GM23338 (cell line): ENCODE data around the gene PTS. TPM values are rescaled to one million over a fixed set of nuclear protein-coding genes. Genes with fewer than 3 reads are reported as not detected.

Source experiments
- ATAC-seq: fragments of 200-7000 bp; cut with Tn5 transposase; 3 replicates; pipeline ENCODE4 v1.9.1; 2020
- DNase-seq: peaks from one replicate; pipeline ENCODE4 v3.0.0-alpha.2; 2015; ENCODE audit warnings: low spot score
- H2AFZ ChIP-seq: fragments of 200-600 bp; sonication (generic); 2 replicates; pipeline ENCODE4 v1.8.0; 2016; ENCODE audit warnings: antibody characterized with exemption, mild to moderate bottlenecking, moderate library complexity
- H3F3A ChIP-seq: fragments of 200-600 bp; sonication (generic); replicated peaks from 2 replicates; pipeline ENCODE4 v1.8.0; 2017; ENCODE audit warnings: antibody characterized with exemption, mixed run types, low read depth
- H3K27ac ChIP-seq: fragments of 200-600 bp; sonication (generic); 2 replicates; pipeline ENCODE4 v1.6.1; 2016; ENCODE audit warnings: low read depth
- H3K27me3 ChIP-seq: fragments of 200-600 bp; sonication (generic); 2 replicates; pipeline ENCODE4 v1.8.0; 2016; ENCODE audit warnings: mild to moderate bottlenecking, mixed run types, moderate library complexity; ENCODE audit not compliant: insufficient read depth
- H3K36me3 ChIP-seq: fragments of 200-600 bp; sonication (generic); 2 replicates; pipeline ENCODE4 v1.8.0; 2016; ENCODE audit warnings: mild to moderate bottlenecking; ENCODE audit not compliant: insufficient read depth
- H3K4me1 ChIP-seq: fragments of 200-600 bp; sonication (generic); 2 replicates; pipeline ENCODE4 v1.8.0; 2016; ENCODE audit warnings: mild to moderate bottlenecking, moderate library complexity; ENCODE audit not compliant: insufficient read depth
- H3K4me2 ChIP-seq: fragments of 200-600 bp; sonication (generic); 2 replicates; pipeline ENCODE4 v1.7.1; 2017; ENCODE audit warnings: mixed run types
- H3K4me3 ChIP-seq: fragments of 200-600 bp; sonication (generic); 2 replicates; pipeline ENCODE4 v1.6.1; 2016; ENCODE audit warnings: mixed run types
- H3K79me2 ChIP-seq: fragments of 200-600 bp; sonication (generic); replicated peaks from 2 replicates; pipeline ENCODE4 v1.8.0; 2017; ENCODE audit warnings: mild to moderate bottlenecking; ENCODE audit not compliant: insufficient read depth
- H3K9me2 ChIP-seq: fragments of 200-600 bp; sonication (generic); 2 replicates; pipeline ENCODE4 v1.8.0; 2017; ENCODE audit not compliant: insufficient read depth
- H4K20me1 ChIP-seq: fragments of 200-600 bp; sonication (generic); replicated peaks from 2 replicates; pipeline ENCODE4 v1.8.0; 2017; ENCODE audit warnings: mild to moderate bottlenecking; ENCODE audit not compliant: insufficient read depth
- H3K27ac Mint-ChIP-seq: 2 replicates; pipeline ENCODE4 v1.8.0; 2020; ENCODE audit warnings: inconsistent platforms, mild to moderate bottlenecking, moderate library complexity, mixed read lengths
- H3K27me3 Mint-ChIP-seq: 3 replicates; pipeline ENCODE4 v1.8.0; 2022; ENCODE audit warnings: low read depth, mild to moderate bottlenecking, moderate library complexity, mixed read lengths, inconsistent platforms; ENCODE audit not compliant: insufficient read depth, poor library complexity
- H3K36me3 Mint-ChIP-seq: 3 replicates; pipeline ENCODE4 v1.8.0; 2021; ENCODE audit warnings: low read depth, mild to moderate bottlenecking, inconsistent platforms, moderate library complexity, mixed read lengths
- H3K4me1 Mint-ChIP-seq: 3 replicates; pipeline ENCODE4 v1.8.0; 2020; ENCODE audit warnings: mild to moderate bottlenecking, inconsistent platforms, mixed read lengths
- H3K4me3 Mint-ChIP-seq: 3 replicates; pipeline ENCODE4 v1.8.0; 2021; ENCODE audit warnings: moderate library complexity, mild to moderate bottlenecking, inconsistent platforms, mixed read lengths
- H3K9me3 Mint-ChIP-seq: 3 replicates; pipeline ENCODE4 v1.8.0; 2020; ENCODE audit warnings: moderate library complexity, mild to moderate bottlenecking, inconsistent platforms, mixed read lengths
- CREB1 ChIP-seq: fragments of 250-450 bp; sonication (Bioruptor Pico); IDR thresholded peaks from 2 replicates; pipeline ENCODE4 v1.5.0; 2020; ENCODE audit warnings: low read depth, mild to moderate bottlenecking, moderate library complexity
- CTCF ChIP-seq, 2 experiments: fragments of 200-600 bp in 1 of 2; sonication (generic) in 1 of 2; conservative IDR thresholded peaks; 2 replicates each; pipeline versions ENCODE4 v1.5.1 to v1.6.1; 2016 to 2017; ENCODE audit warnings: antibody characterized with exemption in 2 of 2, low read depth in 2 of 2, mild to moderate bottlenecking in 2 of 2, moderate library complexity in 1 of 2
- ETS1 ChIP-seq: IDR thresholded peaks from 2 replicates; pipeline ENCODE4 v1.6.1; 2016; ENCODE audit warnings: antibody characterized with exemption
- EZH2 ChIP-seq: fragments of 200-600 bp; sonication (generic); IDR thresholded peaks from one replicate; pipeline ENCODE4 v1.8.0; 2017; ENCODE audit warnings: antibody characterized with exemption, mild to moderate bottlenecking, low read depth; ENCODE audit not compliant: unreplicated experiment
- EZH2phosphoT487 ChIP-seq: fragments of 200-600 bp; sonication (generic); IDR thresholded peaks from one replicate; pipeline ENCODE4 v1.8.1; 2018; ENCODE audit warnings: antibody characterized with exemption; ENCODE audit not compliant: unreplicated experiment
- JUNB ChIP-seq: IDR thresholded peaks from one replicate; pipeline ENCODE4 v1.6.1; 2016; ENCODE audit warnings: antibody characterized with exemption; ENCODE audit not compliant: unreplicated experiment
- NANOG ChIP-seq: IDR thresholded peaks from 2 replicates; pipeline ENCODE4 v1.6.1; 2016; ENCODE audit warnings: antibody characterized with exemption, borderline replicate concordance
- POLR2AphosphoS5 ChIP-seq: IDR thresholded peaks from 2 replicates; pipeline ENCODE4 v1.6.1; 2016; ENCODE audit warnings: antibody characterized with exemption, low read depth
- REST ChIP-seq: IDR thresholded peaks from one replicate; pipeline ENCODE4 v1.6.1; 2018; ENCODE audit warnings: antibody characterized with exemption; ENCODE audit not compliant: unreplicated experiment
- STAT1 ChIP-seq: IDR thresholded peaks from one replicate; pipeline ENCODE4 v1.6.1; 2016; ENCODE audit warnings: antibody characterized with exemption; ENCODE audit not compliant: unreplicated experiment
- ZNF114 ChIP-seq: fragments of 250-450 bp; sonication (Bioruptor Pico); IDR thresholded peaks from 2 replicates; pipeline ENCODE4 v1.5.0; 2020; ENCODE audit warnings: mild to moderate bottlenecking, moderate library complexity
- ZNF331 ChIP-seq: fragments of 250-450 bp; sonication (Bioruptor Pico); IDR thresholded peaks from 2 replicates; pipeline ENCODE4 v1.5.0; 2020; ENCODE audit warnings: low read depth, mild to moderate bottlenecking, moderate library complexity
- ZNF462 ChIP-seq: fragments of 250-450 bp; sonication (Bioruptor Pico); IDR thresholded peaks from 2 replicates; pipeline ENCODE4 v1.5.0; 2020; ENCODE audit warnings: mild to moderate bottlenecking, moderate library complexity
- polyA plus RNA-seq: library from polyadenylated mRNA; unstranded; fragments of >200 nt; fragmentation: Nextera tagmentation; extraction: Ambion mirVana; gene quantifications from 2 replicates; pipeline ENCODE4 v1.2.1, GENCODE V29; 2016
- total RNA-seq: library from RNA; depleted of rRNA; stranded (reverse); fragments of >200 nt; shearing (Covaris generic); gene quantifications from 2 replicates; pipeline ENCODE4 v1.2.3, GENCODE V29; 2014

Gene PTS
- total and polyA plus RNA-seq, 2 experiments from 2014 or later: 19.9 to 85.5 TPM

- no peaks in the 10 kb centered on the region for H3F3A ChIP-seq
- no peaks in the 10 kb centered on the region for H4K20me1 ChIP-seq
- H3K4me2 ChIP-seq: no peak overlapping the region
- Mint-ChIP-seq H3K27me3 (peaks cover 1% of the 10 kb centered on the region), H3K9me3 (no peaks in the 10 kb centered on the region), H3K27ac (no peak overlapping the region), H3K4me3 (no peak overlapping the region), H3K4me1 (no peaks in the 10 kb centered on the region), H3K36me3 (no peaks in the 10 kb centered on the region)
- ATAC-seq (no peak), DNase-seq (no peak)
- H3K27ac ChIP-seq: no peak overlapping the region
- H3K4me3 ChIP-seq: no peak overlapping the region
- H3K36me3 ChIP-seq: no peaks in the 10 kb centered on the region
- TF ChIP-seq EZH2 (no peak), REST (no peak), POLR2AphosphoS5 (no peak), ZNF114 (CRISPR knock-in tag) (no peak), ZNF331 (CRISPR knock-in tag) (no peak), CREB1 (no peak), ZNF462 (no peak), EZH2phosphoT487 (no peak), STAT1 (no peak), NANOG (no peak), CTCF (conservative IDR thresholded peaks at IDR 0.05; ENCODE audit: low read depth in 2 of 2) (no peak), JUNB (no peak), ETS1 (no peak)
- no peaks in the 10 kb centered on the region for H3K27me3 ChIP-seq
- no peaks in the 10 kb centered on the region for H3K79me2 ChIP-seq
- H3K9me2 ChIP-seq: no peaks in the 10 kb centered on the region; the same call in 1 of the 2 replicates
- H3K4me1 ChIP-seq: no peaks in the 10 kb centered on the region
- no peak overlapping the region for H2AFZ ChIP-seq
These were observed 29.0 kb downstream of the PTS start for GRCh38 chr11:112255067-112255720.
